ENCODE data around the gene KIF5C.

DNA sequence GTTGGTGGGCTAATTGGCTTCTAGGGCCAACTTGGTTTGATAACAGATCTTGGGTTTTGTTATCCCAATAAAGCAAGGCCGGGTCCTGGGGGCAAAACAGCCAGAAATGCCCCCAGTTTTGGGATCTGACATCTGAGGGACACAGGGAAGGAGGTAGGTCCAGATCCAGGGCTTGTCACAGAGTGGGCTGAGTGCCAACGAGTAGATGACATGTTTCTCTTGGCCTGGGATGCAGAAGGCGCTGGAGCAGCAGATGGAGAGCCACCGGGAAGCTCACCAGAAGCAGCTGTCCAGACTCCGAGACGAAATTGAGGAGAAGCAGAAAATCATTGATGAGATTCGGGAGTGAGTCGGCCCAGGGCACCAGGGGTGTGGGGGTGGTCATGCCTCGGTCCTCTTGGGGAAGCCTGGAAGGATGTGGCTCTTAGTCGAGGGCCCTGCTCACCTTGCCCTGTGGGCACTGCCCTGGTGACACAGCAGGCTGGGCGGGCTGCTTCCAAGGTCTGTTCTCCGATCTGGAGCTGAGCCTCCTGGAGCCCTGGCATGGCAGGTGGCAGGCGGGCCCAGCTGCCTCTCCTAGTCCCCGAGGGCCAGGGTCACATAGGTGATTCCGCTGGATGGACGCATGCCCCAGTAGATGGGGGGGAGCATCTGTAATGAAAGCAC, 123.3 kb downstream of the KIF5C start:
- TF ChIP-seq EZH2 (IDR thresholded peaks at IDR 0.05; ENCODE audit: insufficient read depth, poor library complexity, severe bottlenecking) (no peak), EZH2phosphoT487 (IDR thresholded peaks at IDR 0.05; ENCODE audit: insufficient read depth, low read depth) (no peak)

Data from GM23248 (cell line).